KMS-11 (cell line): ENCODE results near the gene LEMD2.
A peak's percentile ranks its signal among the peaks of the same experiment; 100 is the strongest.

Experiments
- H2AFZ ChIP-seq: fragments of 200-600 bp; sonication (generic); 2 replicates; pipeline ENCODE4 v1.6.1; 2016; ENCODE audit warnings: antibody characterized with exemption, mixed run types, low read depth
- H3K27ac ChIP-seq: fragments of 200-600 bp; sonication (generic); 2 replicates; pipeline ENCODE4 v1.6.1; 2016; ENCODE audit warnings: mild to moderate bottlenecking, mixed run types
- H3K27me3 ChIP-seq: fragments of 200-600 bp; sonication (generic); 2 replicates; pipeline ENCODE4 v1.6.1; 2017; ENCODE audit warnings: mild to moderate bottlenecking, low read depth, mixed run types, moderate library complexity; ENCODE audit not compliant: insufficient read depth
- H3K36me3 ChIP-seq: fragments of 200-600 bp; sonication (generic); 2 replicates; pipeline ENCODE4 v1.6.1; 2017; ENCODE audit warnings: mild to moderate bottlenecking, mixed run types; ENCODE audit not compliant: insufficient read depth
- H3K4me1 ChIP-seq: fragments of 200-600 bp; sonication (generic); 2 replicates; pipeline ENCODE4 v1.6.1; 2016; ENCODE audit warnings: mild to moderate bottlenecking, low read depth, mixed run types; ENCODE audit not compliant: poor library complexity, severe bottlenecking
- H3K4me2 ChIP-seq: fragments of 200-600 bp; sonication (generic); 2 replicates; pipeline ENCODE4 v1.7.0; 2016; ENCODE audit warnings: mild to moderate bottlenecking, mixed run types
- H3K4me3 ChIP-seq: fragments of 200-600 bp; sonication (generic); IDR thresholded peaks from 2 replicates; pipeline ENCODE4 v1.6.1; 2017; ENCODE audit warnings: low read depth, low read length, mixed read lengths; ENCODE audit not compliant: insufficient read depth
- H3K79me2 ChIP-seq: fragments of 200-600 bp; sonication (generic); 2 replicates; pipeline ENCODE4 v1.6.1; 2016; ENCODE audit warnings: low read depth, mixed run types; ENCODE audit not compliant: insufficient read depth
- H3K9ac ChIP-seq: fragments of 200-600 bp; sonication (generic); 2 replicates; pipeline ENCODE4 v1.6.1; 2016; ENCODE audit warnings: mild to moderate bottlenecking, mixed run types
- H4K20me1 ChIP-seq: fragments of 200-600 bp; sonication (generic); 2 replicates; pipeline ENCODE4 v1.6.1; 2016; ENCODE audit warnings: mild to moderate bottlenecking, mixed run types; ENCODE audit not compliant: insufficient read depth
- CTCF ChIP-seq: fragments of 200-600 bp; sonication (generic); conservative IDR thresholded peaks from 2 replicates; pipeline ENCODE4 v1.6.1; 2017; ENCODE audit warnings: low read depth, mild to moderate bottlenecking, antibody characterized with exemption, low read length, moderate library complexity, mixed read lengths

The LEMD2 gene

GRCh38 chr6:33770833-33771145 lies 18.1 kb downstream of the LEMD2 start:
- Histone ChIP-seq H3K27ac (no peak overlapping the region), H3K4me2 (no peak overlapping the region), H3K27me3 (peaks cover 15% of the 10 kb centered on the region; the same call in 1 of the 2 replicates), H2AFZ (no peak overlapping the region), H3K4me3 (no peak overlapping the region), H3K79me2 (no peaks in the 10 kb centered on the region), H4K20me1 (no peaks in the 10 kb centered on the region), H3K9ac (no peak overlapping the region), H3K4me1 (peaks cover 4% of the 10 kb centered on the region), H3K36me3 (no peaks in the 10 kb centered on the region)
- TF ChIP-seq CTCF = no peak

DNA sequence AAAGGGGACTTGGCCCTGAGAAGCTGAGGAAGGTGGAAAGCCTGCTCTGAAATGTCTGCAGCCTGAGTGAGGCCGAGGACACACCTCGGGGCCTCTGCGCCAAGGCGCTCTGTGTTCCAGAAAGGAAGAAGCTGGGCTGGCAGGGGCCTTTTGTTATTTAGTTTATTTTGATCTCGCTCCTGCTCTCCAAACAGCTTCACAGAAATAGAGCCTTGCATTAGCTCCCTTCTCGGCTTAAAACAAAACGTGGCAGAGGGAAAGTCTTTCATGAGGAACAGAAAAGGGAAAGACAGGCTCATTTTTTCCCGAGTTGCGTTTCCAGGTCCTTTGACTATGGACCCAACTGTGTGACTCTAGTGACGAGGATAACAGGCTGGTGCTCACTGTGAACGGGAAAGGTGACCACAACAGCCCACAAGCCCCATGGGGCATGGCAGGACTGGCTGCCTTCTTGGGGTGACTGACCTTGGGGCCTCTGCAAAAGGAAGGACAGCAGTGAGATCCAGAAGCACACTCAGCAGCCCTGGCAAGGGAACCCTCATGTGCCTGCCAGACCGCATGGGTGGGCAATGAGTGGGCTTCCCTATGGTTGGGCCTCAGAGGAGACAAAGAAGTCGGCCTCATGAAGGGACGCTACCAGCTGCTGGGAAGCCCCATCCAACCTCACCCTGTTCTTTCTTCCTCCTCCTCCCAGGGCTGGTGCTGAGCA lies 18.7 kb downstream of the LEMD2 start:
- no peak overlapping the region for H3K27ac ChIP-seq

GRCh38 chr6:33769248-33769821 lies 19.6 kb downstream of the LEMD2 start:
- no peaks in the 10 kb centered on the region for H3K79me2 ChIP-seq
- H3K27ac ChIP-seq = no peak overlapping the region

More for the DNA sequence above, 18.7 kb downstream of the LEMD2 start:
- H3K79me2 ChIP-seq = no peaks in the 10 kb centered on the region
- H3K4me3 ChIP-seq = no peak overlapping the region
- H3K36me3 ChIP-seq = no peaks in the 10 kb centered on the region
- H3K4me1 ChIP-seq = peaks cover 4% of the 10 kb centered on the region
- no peak for TF ChIP-seq CTCF
- no peak overlapping the region for H3K4me2 ChIP-seq
- no peak overlapping the region for H3K9ac ChIP-seq
- no peaks in the 10 kb centered on the region for H4K20me1 ChIP-seq
- H2AFZ ChIP-seq = no peak overlapping the region
- H3K27me3 ChIP-seq = peaks cover 15% of the 10 kb centered on the region; the same call in 1 of the 2 replicates

GRCh38 chr6:33768644-33769120 lies 20.2 kb downstream of the LEMD2 start:
- no peak overlapping the region for H3K27ac ChIP-seq
- peak overlapping the region; percentile 55; the same call in 1 of the 2 replicates for H2AFZ ChIP-seq
- no peak overlapping the region for H3K9ac ChIP-seq
- TF ChIP-seq CTCF = peak; percentile 87
- peaks cover 4% of the 10 kb centered on the region for H3K4me1 ChIP-seq
- H3K27me3 ChIP-seq = peaks cover 22% of the 10 kb centered on the region; the same call in 1 of the 2 replicates
- H4K20me1 ChIP-seq = no peaks in the 10 kb centered on the region
- H3K4me3 ChIP-seq = no peak overlapping the region
- H3K36me3 ChIP-seq = no peaks in the 10 kb centered on the region
- no peaks in the 10 kb centered on the region for H3K79me2 ChIP-seq
- no peak overlapping the region; the same call in 1 of the 2 replicates for H3K4me2 ChIP-seq

More at GRCh38 chr6:33769248-33769821, 19.6 kb downstream of the LEMD2 start:
- Histone ChIP-seq H2AFZ (no peak overlapping the region), H3K9ac (no peak overlapping the region), H3K4me1 (peaks cover 4% of the 10 kb centered on the region), H4K20me1 (no peaks in the 10 kb centered on the region), H3K4me3 (no peak overlapping the region), H3K36me3 (no peaks in the 10 kb centered on the region), H3K4me2 (no peak overlapping the region), H3K27me3 (peaks cover 20% of the 10 kb centered on the region; the same call in 1 of the 2 replicates)
- no peak for TF ChIP-seq CTCF
